Measurements from ENCODE around the gene MRFAP1L1. TPM values are rescaled to one million over a fixed set of nuclear protein-coding genes. Genes with fewer than 3 reads are reported as not detected.
"Not testable (repeated sequence)": the region's sequence is repeated elsewhere in the genome, so short reads cannot be mapped to it uniquely, and the experiment has no call there.

The MRFAP1L1 gene
- total RNA-seq, 1 donor from 2014 or later = 57.9 TPM

- peak overlapping the region; percentile 65 for H3K4me3 ChIP-seq (ENCODE audit: low read depth, low read length)
- FAIRE-seq (no peak), DNase-seq (ENCODE audit: low read depth) (peak; percentile 71)
- no peaks in the 10 kb centered on the region for H3K27me3 ChIP-seq (ENCODE audit: control insufficient read depth, insufficient read depth, low read length)
- peaks cover 3% of the 10 kb centered on the region for H3K36me3 ChIP-seq (ENCODE audit: control insufficient read depth, insufficient read depth, low read length)
- TF ChIP-seq, protein P1, sequence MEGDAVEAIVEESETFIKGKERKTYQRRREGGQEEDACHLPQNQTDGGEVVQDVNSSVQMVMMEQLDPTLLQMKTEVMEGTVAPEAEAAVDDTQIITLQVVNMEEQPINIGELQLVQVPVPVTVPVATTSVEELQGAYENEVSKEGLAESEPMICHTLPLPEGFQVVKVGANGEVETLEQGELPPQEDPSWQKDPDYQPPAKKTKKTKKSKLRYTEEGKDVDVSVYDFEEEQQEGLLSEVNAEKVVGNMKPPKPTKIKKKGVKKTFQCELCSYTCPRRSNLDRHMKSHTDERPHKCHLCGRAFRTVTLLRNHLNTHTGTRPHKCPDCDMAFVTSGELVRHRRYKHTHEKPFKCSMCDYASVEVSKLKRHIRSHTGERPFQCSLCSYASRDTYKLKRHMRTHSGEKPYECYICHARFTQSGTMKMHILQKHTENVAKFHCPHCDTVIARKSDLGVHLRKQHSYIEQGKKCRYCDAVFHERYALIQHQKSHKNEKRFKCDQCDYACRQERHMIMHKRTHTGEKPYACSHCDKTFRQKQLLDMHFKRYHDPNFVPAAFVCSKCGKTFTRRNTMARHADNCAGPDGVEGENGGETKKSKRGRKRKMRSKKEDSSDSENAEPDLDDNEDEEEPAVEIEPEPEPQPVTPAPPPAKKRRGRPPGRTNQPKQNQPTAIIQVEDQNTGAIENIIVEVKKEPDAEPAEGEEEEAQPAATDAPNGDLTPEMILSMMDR (IDR thresholded peaks at IDR 0.05; ENCODE audit: insufficient read depth, low read length, severe bottlenecking) = peak; percentile 73
Observed at GRCh38 chr4:6674500-6675149, 35.0 kb downstream of the MRFAP1L1 start.

- FAIRE-seq (peak; percentile 90), DNase-seq (ENCODE audit: low read depth) (peak; percentile 84)
- no peaks in the 10 kb centered on the region for H3K27me3 ChIP-seq (ENCODE audit: control insufficient read depth, insufficient read depth, low read length)
- TF ChIP-seq, protein P1 (IDR thresholded peaks at IDR 0.05; ENCODE audit: insufficient read depth, low read length, severe bottlenecking) = no peak
- H3K36me3 ChIP-seq (ENCODE audit: control insufficient read depth, insufficient read depth, low read length) = peaks cover 3% of the 10 kb centered on the region
- H3K4me3 ChIP-seq (ENCODE audit: low read depth, low read length) = peak overlapping the region; percentile 65
Observed at GRCh38 chr4:6673660-6674499, 35.8 kb downstream of the MRFAP1L1 start.

- not testable (repeated sequence) for DNase-seq (ENCODE audit: low read depth); FAIRE-seq; H3K27me3 ChIP-seq (ENCODE audit: control insufficient read depth, insufficient read depth, low read length)
Observed at GRCh38 chr4:6673191-6673659, 36.4 kb downstream of the MRFAP1L1 start.

GRCh38 chr4:6672541-6673190 is 37.0 kb downstream of the MRFAP1L1 start:
- H3K4me3 ChIP-seq (ENCODE audit: low read depth, low read length); H3K27me3 ChIP-seq (ENCODE audit: control insufficient read depth, insufficient read depth, low read length); FAIRE-seq; DNase-seq (ENCODE audit: low read depth); H3K36me3 ChIP-seq (ENCODE audit: control insufficient read depth, insufficient read depth, low read length): not testable (repeated sequence)

More at GRCh38 chr4:6673191-6673659, 36.4 kb downstream of the MRFAP1L1 start:
- peak overlapping the region; percentile 65 for H3K4me3 ChIP-seq (ENCODE audit: low read depth, low read length)
- not testable (repeated sequence) for H3K36me3 ChIP-seq (ENCODE audit: control insufficient read depth, insufficient read depth, low read length)

DNA sequence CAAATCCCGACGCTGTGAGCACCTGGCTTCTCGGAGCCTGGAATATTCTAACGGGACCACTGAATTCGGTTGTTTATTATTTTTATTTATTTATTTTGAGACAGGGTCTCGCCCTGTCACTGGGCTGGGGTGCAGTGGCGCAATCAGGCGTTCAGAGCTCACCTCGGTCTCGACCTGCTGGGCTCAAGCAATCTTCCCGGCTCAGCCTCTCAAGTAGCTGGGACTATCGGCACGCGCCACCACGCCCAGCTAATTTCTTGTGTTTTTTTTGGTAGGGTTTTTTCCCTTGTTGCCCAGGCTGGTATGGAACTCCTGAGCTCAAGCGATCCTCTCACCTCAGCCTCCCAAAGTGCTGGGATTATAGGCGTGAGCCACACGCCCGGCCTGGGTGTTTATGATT is 37.5 kb downstream of the MRFAP1L1 start:
- TF ChIP-seq, protein P1 (IDR thresholded peaks at IDR 0.05; ENCODE audit: insufficient read depth, low read length, severe bottlenecking) = no peak
- Histone ChIP-seq H3K4me3 (ENCODE audit: low read depth, low read length) (no peak overlapping the region), H3K36me3 (ENCODE audit: control insufficient read depth, insufficient read depth, low read length) (peaks cover 3% of the 10 kb centered on the region), H3K27me3 (ENCODE audit: control insufficient read depth, insufficient read depth, low read length) (no peaks in the 10 kb centered on the region)
- no peak for DNase-seq (ENCODE audit: low read depth)
- FAIRE-seq = no peak

GRCh38 chr4:6671648-6672047 is 38.0 kb downstream of the MRFAP1L1 start:
- TF ChIP-seq, protein P1 (IDR thresholded peaks at IDR 0.05; ENCODE audit: insufficient read depth, low read length, severe bottlenecking) = no peak

More at GRCh38 chr4:6671648-6672047, 38.0 kb downstream of the MRFAP1L1 start:
- peaks cover 3% of the 10 kb centered on the region for H3K36me3 ChIP-seq (ENCODE audit: control insufficient read depth, insufficient read depth, low read length)
- no peak overlapping the region for H3K4me3 ChIP-seq (ENCODE audit: low read depth, low read length)
- peak; percentile 49 for DNase-seq (ENCODE audit: low read depth)
- no peaks in the 10 kb centered on the region for H3K27me3 ChIP-seq (ENCODE audit: control insufficient read depth, insufficient read depth, low read length)
- FAIRE-seq = no peak
